GM12873 (cell line): ENCODE results near the gene B9D1.

Experiments used
- TF ChIP-seq, protein P1 (sequence below): IDR thresholded peaks from 2 replicates; pipeline ENCODE4 v1.5.1; 2012; ENCODE audit warnings: low read depth, mild to moderate bottlenecking, moderate library complexity, low read length, control low read depth; ENCODE audit not compliant: insufficient read depth; ENCODE audit errors: missing control alignments

The B9D1 gene

DNA sequence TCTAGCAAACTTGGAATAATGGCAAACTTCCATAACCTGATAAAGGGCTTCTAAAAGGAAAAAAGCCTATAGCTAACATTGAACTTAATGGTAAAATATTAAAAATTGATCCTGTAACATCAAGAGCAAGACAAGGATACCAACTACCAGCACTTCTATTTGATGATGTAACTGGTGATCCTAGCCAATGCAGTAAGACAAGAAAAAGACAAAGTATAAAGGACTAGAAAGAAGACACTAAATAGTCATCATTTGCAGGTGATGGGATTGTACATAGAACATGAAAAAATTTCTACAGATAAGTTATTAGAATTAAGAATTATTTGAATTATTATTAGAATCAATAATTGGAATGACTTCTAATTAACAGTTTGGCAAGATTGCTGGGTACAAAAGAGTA, 37.0 kb downstream of the B9D1 start:
- TF ChIP-seq, protein P1, sequence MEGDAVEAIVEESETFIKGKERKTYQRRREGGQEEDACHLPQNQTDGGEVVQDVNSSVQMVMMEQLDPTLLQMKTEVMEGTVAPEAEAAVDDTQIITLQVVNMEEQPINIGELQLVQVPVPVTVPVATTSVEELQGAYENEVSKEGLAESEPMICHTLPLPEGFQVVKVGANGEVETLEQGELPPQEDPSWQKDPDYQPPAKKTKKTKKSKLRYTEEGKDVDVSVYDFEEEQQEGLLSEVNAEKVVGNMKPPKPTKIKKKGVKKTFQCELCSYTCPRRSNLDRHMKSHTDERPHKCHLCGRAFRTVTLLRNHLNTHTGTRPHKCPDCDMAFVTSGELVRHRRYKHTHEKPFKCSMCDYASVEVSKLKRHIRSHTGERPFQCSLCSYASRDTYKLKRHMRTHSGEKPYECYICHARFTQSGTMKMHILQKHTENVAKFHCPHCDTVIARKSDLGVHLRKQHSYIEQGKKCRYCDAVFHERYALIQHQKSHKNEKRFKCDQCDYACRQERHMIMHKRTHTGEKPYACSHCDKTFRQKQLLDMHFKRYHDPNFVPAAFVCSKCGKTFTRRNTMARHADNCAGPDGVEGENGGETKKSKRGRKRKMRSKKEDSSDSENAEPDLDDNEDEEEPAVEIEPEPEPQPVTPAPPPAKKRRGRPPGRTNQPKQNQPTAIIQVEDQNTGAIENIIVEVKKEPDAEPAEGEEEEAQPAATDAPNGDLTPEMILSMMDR: no peak

DNA sequence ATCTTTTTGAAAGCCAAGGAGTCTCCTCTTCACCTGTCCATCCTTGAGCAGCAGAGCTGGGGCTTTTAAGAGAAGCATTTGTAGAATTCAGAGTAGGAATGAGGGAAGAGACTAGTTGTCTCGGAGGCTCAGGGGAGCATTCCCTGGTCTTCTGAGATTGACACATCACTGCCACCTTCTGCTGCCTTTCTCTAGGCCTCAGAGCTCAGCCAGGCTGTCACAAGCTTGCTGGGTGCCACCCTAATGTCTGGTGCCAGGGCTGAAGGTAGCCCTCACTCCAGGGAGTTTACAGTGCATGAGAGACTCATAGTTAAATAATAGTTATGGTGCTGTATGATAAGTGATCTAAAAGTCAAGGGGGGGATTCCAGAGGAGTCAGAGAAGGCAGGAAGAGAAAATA, 39.7 kb downstream of the B9D1 start:
- TF ChIP-seq, protein P1: no peak

DNA sequence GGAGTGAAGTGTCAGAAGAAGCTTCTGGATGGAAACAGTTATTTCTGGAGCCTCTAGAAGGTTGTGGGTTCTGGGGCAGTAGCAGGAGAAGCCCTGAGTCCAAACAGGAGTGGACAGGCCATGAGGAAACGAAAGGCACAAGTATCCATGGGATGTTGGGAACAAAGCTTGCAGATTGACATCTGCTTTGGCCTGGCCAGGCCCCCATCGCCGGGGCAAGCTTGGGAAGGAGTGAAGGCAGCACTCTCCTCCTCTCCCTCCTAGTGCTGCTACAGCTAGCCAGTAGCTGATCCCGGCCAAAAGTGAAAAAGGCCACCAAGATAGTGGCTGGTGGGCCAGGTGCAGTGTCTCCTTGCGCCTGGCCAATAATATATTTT, 40.4 kb downstream of the B9D1 start:
- TF ChIP-seq, protein P1: no peak

DNA sequence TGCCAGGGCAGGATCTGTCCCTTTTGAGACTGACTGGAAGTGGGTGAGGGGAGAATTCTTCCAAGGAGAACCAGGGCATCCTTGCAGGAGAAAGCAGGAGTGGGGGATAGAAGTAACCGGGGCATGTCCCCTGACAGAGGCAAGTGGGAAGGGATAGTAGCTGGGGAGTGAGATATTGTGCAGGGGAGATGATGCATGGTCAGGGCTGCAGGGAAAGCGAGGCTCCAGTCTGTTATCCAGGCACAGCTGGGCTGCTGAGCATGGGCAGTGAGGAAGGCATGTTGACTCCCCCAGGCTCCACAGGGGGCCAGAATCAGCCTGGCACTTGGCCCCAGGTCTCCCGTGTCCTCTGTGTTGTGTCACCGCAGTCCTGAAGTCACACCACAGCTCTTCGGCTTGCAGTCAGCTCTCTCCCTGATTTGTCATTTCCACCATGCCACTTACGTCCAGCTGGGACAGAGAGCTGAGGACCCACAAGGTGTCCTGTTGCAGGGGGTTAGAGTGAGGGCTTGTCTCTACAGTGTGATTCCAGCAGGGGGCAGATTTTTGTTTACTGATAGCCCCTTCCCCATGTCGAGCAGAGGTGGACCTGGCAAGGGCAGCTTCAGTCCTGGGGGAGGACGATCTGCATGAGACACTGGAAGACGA, 40.9 kb downstream of the B9D1 start:
- TF ChIP-seq, protein P1: no peak

DNA sequence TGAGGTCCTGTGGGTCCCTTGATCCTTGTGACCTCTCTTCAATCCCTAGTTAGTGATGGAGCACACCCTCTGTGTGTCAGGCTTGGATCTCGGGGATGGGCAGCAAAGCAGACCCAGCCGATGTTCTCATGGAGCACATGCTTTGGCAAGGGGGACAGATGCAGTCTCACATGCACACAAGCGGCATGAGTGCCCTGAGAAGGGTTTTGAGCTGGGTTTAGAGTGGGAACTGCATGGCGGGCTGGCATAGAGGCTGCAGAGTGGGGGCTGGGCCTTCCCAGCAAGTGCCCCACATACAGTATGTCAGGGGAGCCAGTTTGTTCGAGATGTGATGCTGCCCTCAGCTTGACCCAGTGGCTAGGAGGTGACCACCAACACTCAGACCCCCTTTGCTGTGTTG, 41.6 kb downstream of the B9D1 start:
- TF ChIP-seq, protein P1: no peak

DNA sequence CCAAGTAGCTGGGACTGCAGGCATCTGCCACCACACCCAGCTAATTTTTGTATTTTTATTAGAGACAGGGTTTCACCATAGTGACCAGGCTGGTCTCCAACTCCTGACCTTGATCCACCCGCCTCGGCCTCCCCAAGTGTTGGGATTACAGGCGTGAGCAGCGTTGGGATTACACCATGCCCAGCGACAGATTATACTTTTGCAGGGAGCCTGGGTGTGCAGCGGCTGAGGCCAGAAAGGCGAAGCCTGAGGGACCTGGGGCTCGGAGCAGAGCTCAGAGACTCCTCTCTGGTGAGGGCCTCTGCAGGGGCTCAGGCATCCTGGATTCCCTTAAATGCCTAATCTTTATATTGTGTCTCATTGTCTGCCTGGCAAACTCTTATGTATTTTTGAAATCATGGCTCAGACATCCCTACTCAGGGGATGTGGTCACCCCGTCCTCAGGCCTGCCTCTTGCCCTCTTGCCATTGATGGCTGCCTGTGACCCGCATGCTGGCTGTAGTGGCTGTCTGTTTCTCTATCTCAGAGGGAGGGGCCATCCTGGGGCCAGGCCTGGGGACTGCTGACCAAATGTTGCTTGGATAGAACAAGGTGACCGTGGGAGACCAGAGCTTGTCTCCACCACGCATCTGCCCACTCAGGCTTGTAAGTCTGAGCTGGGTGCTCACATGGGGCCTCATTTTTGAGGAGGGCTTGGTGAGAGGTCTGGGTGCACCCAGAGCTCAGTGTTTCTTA, 42.6 kb downstream of the B9D1 start:
- TF ChIP-seq, protein P1: no peak

DNA sequence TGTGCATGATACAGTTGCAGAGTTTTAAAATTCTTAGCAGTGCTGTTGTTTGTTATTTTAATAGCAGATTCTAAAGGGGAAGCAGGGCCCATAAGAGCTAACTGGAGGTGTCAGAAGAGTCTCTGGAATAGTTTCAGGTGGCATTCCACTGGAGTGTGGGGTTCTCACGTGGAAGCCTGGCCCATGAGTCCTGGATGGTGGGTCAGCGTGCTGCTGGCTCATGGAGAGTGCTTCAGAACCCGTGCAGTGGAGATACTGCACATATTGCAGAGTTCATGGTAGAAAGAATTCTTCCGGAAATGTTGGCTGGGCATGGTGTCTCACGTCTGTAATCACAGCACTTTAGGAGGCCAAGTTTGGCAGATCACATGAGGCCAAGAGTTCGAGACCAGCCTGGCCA, 43.9 kb downstream of the B9D1 start:
- TF ChIP-seq, protein P1: no peak
